ENCODE measurements around the gene CFAP221.
A peak's percentile ranks its signal among the peaks of the same experiment; 100 is the strongest.

Gene CFAP221

DNA sequence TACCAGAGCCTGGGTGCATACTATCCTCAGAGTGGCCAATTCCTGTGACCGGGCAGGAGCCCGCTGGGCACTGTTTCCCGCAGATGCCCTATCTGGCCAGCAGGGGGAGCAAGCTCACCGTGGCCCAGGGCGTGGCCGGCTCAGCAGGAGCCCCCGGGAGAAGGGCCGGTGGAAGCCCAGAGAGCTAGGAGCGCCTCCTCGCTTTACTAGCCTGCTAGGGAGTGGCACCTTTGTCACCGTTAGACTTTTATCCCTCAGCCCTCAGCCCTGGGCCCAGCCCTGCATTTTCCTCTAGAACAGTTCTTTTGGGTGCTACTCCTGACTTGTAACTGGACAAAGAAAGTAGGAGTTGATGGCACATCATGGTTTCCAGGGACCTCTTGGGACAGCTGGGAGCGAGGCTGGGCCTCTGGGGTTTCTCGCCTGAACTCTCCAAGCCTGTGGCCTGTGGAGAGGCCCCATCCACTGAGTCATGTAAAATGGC lies 158.7 kb downstream of the CFAP221 start:
- DNase-seq = peak; percentile 45 to 58

DNA sequence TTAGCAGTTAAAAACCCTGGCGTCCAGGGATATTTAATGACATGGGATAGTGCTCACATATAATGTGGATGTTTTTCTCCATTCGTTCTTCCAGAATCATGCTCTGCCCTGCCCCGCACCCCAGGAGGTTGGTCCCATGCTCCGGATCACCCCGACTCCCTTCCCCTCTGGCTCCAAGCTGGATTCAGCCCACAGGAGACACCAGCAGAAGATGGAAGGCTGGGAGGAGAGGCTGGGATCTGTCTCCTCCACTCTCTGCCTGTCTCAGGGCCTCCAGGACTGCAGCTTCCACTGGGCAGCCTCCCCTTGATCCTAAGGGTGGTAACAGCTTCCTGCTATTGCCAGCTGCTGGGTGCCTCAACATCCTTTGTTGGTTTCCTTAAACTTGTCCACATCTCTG lies 159.3 kb downstream of the CFAP221 start:
- DNase-seq = no peak

DNA sequence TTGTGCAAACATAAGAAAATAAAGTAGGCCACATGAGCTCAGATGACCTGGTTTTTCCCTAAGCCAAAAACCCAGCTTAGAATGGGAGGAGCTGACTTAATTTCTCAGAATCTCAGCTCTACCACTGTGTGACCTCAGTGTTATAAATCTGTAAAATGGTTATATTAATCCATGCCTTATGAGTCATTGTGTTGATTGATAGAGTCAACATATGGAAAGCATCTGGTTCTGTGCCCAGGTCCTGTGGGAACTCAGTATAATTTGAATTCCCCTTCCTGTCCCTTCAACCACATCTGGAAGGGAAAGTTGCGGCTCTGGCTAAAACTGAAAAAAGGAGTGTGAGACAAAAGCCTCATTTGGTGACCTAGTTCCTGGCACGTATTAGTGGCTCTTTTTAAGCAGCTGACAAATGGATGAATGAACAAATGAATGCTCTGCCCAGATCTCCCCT lies 160.4 kb downstream of the CFAP221 start:
- DNase-seq = no peak

DNA sequence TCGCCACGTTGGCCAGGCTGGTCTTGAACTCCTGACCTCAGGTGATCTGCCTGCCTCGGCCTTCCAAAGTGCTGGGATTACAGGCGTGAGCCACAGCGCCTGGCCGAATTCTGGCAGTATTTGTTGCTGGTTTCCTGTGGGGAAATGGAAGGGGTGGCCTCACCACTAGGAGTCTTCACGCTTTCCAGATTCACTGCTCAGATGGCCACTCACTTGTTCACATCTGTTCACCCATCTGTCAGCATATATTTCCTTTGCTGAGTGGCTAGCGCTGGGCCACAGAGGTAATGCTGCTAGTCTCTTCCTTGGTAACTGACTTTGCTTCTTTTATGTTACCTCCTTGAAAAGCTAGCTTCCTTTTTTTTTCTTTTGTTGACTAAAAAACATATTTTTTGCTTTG lies 162.0 kb downstream of the CFAP221 start:
- DNase-seq = no peak

Data from stimulated activated CD4-positive, alpha-beta T cell treated with anti-CD3 and anti-CD28 coated beads, Interleukin-4, amount 100 ng/mL, for 4 hours (primary cell).